ENCODE results near the gene PHYHD1. TPM values are rescaled to one million over a fixed set of nuclear protein-coding genes. Genes with fewer than 3 reads are reported as not detected.

The PHYHD1 gene
- total RNA-seq (2021; ENCODE audit: unreplicated experiment) = not detected
- polyA plus RNA-seq (2012; ENCODE audit: insufficient read length) = not detected
- percentile 15 among the genes with signal in this experiment for Bru-seq, nascent RNA
- percentile 14 among the genes with signal in this experiment for BruChase-seq, experiment 1, labeled RNA remaining after a 2-hour chase
- percentile 16 among the genes with signal in this experiment for BruChase-seq, experiment 2, labeled RNA remaining after a 6-hour chase
- long read RNA-seq = 0 reads

DNA sequence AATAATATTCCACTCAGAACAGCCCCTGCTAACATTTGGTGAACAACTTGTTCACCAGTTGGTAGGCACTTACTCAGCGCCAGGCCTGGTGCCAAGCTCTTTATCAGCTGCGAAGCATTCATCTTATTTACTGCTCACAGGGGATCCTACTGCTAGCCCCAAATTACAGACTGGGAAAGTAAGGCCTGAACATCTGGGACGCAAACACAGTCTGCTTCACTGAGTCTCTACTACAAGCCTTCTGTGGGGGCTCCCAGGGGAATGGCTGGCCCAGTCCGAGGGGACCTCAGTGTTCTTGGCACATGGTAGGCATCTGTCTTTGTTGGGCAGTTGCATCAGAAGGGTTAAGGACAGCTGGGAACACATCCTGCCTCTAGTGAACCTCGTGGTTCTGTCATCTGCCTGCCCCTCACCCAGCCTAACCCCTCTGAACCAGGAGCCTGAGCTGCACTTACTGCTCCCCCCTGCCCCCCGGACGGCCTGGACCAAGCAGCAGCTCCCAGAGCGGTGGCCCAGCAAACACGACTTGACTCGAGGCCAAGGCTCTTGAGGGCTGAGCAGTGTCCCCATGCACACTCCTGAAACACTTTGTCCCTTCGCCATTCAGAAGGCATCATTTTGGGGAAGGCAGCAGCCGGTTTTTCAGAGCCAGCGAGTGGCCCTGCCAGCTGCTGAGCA is at the start of gene PHYHD1:
Gene PHYHD1, plus strand, starts transcription at position 602 of the 678 bp plus-strand sequence. CDS start 1,342 bp downstream, outside the sequence.
- POLR2A ChIA-PET = no interaction called here
- BruUV-seq (replicated peaks) = no TSS peak
- Histone ChIP-seq H3K9me3 (ENCODE audit: control insufficient read depth, insufficient read depth, low read depth, low read length) (no peaks in the 10 kb centered on the region), H3K27ac (ENCODE audit: low read length) (no peak within 1 kb of the TSS), H3K36me3 (ENCODE audit: control insufficient read depth, insufficient read depth, low read length) (no peaks in the 10 kb centered on the region), H3K27me3 (ENCODE audit: control insufficient read depth, insufficient read depth, low read length) (no peaks in the 10 kb centered on the region), H3K4me3 (ENCODE audit: low read depth in 2 of 2, low read length in 2 of 2) (no peak within 1 kb of the TSS), H3K4me1 (ENCODE audit: control insufficient read depth, insufficient read depth, low read length) (peaks cover 4% of the 10 kb centered on the region; the same call in 1 of the 2 replicates)
- TF ChIP-seq POLR2AphosphoS5 (IDR thresholded peaks at IDR 0.05; ENCODE audit: low read depth, low read length) (no peak), TCF7L2 (IDR thresholded peaks at IDR 0.05; ENCODE audit: low read depth, low read length) (no peak), SIN3A (IDR thresholded peaks at IDR 0.05; ENCODE audit: borderline replicate concordance, insufficient read depth, low read depth, low read length) (no peak)
- TF ChIP-seq, protein P1, sequence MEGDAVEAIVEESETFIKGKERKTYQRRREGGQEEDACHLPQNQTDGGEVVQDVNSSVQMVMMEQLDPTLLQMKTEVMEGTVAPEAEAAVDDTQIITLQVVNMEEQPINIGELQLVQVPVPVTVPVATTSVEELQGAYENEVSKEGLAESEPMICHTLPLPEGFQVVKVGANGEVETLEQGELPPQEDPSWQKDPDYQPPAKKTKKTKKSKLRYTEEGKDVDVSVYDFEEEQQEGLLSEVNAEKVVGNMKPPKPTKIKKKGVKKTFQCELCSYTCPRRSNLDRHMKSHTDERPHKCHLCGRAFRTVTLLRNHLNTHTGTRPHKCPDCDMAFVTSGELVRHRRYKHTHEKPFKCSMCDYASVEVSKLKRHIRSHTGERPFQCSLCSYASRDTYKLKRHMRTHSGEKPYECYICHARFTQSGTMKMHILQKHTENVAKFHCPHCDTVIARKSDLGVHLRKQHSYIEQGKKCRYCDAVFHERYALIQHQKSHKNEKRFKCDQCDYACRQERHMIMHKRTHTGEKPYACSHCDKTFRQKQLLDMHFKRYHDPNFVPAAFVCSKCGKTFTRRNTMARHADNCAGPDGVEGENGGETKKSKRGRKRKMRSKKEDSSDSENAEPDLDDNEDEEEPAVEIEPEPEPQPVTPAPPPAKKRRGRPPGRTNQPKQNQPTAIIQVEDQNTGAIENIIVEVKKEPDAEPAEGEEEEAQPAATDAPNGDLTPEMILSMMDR (IDR thresholded peaks at IDR 0.05) = no peak
- TF ChIP-seq, protein P2, sequence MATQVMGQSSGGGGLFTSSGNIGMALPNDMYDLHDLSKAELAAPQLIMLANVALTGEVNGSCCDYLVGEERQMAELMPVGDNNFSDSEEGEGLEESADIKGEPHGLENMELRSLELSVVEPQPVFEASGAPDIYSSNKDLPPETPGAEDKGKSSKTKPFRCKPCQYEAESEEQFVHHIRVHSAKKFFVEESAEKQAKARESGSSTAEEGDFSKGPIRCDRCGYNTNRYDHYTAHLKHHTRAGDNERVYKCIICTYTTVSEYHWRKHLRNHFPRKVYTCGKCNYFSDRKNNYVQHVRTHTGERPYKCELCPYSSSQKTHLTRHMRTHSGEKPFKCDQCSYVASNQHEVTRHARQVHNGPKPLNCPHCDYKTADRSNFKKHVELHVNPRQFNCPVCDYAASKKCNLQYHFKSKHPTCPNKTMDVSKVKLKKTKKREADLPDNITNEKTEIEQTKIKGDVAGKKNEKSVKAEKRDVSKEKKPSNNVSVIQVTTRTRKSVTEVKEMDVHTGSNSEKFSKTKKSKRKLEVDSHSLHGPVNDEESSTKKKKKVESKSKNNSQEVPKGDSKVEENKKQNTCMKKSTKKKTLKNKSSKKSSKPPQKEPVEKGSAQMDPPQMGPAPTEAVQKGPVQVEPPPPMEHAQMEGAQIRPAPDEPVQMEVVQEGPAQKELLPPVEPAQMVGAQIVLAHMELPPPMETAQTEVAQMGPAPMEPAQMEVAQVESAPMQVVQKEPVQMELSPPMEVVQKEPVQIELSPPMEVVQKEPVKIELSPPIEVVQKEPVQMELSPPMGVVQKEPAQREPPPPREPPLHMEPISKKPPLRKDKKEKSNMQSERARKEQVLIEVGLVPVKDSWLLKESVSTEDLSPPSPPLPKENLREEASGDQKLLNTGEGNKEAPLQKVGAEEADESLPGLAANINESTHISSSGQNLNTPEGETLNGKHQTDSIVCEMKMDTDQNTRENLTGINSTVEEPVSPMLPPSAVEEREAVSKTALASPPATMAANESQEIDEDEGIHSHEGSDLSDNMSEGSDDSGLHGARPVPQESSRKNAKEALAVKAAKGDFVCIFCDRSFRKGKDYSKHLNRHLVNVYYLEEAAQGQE (IDR thresholded peaks at IDR 0.05; ENCODE audit: insufficient read depth in 1 of 2, low read depth in 2 of 2, low read length in 1 of 2) = no peak
- in situ Hi-C loops (cut with HindIII; ENCODE audit: low pct_unique_long_range_greater_than_20kb, low sequenced_read_pairs) (no loop called here), intact Hi-C loops (cut with micrococcal nuclease; ENCODE audit: unreplicated experiment) (no loop called here)
- DNase-seq (ENCODE audit: low read depth, low spot score) (no peak), ATAC-seq (no peak)
- CTCF ChIA-PET = no interaction called here

DNA sequence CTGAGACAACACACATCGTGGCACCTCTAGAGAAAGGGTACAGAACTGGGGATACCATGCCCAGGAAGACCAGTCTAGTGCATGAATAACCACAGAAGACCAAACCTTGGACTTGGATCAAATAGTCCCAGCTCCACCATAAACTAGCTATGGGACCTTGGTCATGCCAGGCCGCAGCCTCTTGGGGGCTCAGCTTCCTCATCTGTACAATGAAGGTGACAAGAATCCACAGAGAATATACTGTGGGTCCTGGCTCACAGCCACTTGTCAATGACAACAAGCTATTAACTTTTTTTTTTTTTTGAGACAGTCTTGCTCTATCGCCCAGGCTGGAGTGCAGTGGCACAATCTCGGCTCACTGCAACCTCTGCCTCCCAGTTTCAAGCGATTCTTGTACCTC is 42.9 kb upstream of the PHYHD1 start:
- intact Hi-C loops (cut with micrococcal nuclease; ENCODE audit: unreplicated experiment) = no loop called here
- ChIA-PET POLR2A (no interaction called here), CTCF (interaction anchor here (0.7 kb wide), 1 partner anchor 242 kb away, joined by 3 read pairs; no protein-coding TSS in a partner anchor)

More for the DNA sequence above, 42.9 kb upstream of the PHYHD1 start:
- no peak overlapping the region for H3K27ac ChIP-seq (ENCODE audit: low read length)
- BruUV-seq (replicated peaks) = no TSS peak
- peaks cover 6% of the 10 kb centered on the region; the same call in 1 of the 2 replicates for H3K36me3 ChIP-seq (ENCODE audit: control insufficient read depth, insufficient read depth, low read length)
- in situ Hi-C loops (cut with HindIII; ENCODE audit: low pct_unique_long_range_greater_than_20kb, low sequenced_read_pairs) = no loop called here
- H3K27me3 ChIP-seq (ENCODE audit: control insufficient read depth, insufficient read depth, low read length) = no peaks in the 10 kb centered on the region
- DNase-seq (ENCODE audit: low read depth, low spot score) (no peak), ATAC-seq (no peak)
- peaks cover 8% of the 10 kb centered on the region for H3K4me1 ChIP-seq (ENCODE audit: control insufficient read depth, insufficient read depth, low read length)
- H3K9me3 ChIP-seq (ENCODE audit: control insufficient read depth, insufficient read depth, low read depth, low read length) = no peaks in the 10 kb centered on the region
- no peak overlapping the region for H3K4me3 ChIP-seq (ENCODE audit: low read depth in 2 of 2, low read length in 2 of 2)
- TF ChIP-seq POLR2AphosphoS5 (IDR thresholded peaks at IDR 0.05; ENCODE audit: low read depth, low read length) (no peak), TCF7L2 (IDR thresholded peaks at IDR 0.05; ENCODE audit: low read depth, low read length) (no peak)
- TF ChIP-seq, protein P2 (IDR thresholded peaks at IDR 0.05; ENCODE audit: insufficient read depth in 1 of 2, low read depth in 2 of 2, low read length in 1 of 2) = no peak
- TF ChIP-seq, protein P1 (IDR thresholded peaks at IDR 0.05) = no peak
